Endothelial cell of umbilical vein (primary cell): Measurements from ENCODE around the gene TEX53. TPM values are rescaled to one million over a fixed set of nuclear protein-coding genes. Genes with fewer than 3 reads are reported as not detected.

Experiments used
- BruUV-seq: library from RNA; stranded (reverse); fragments of 400-500 nt; replicated peaks from 2 replicates; lab custom pipeline; 2021; lab: Mats Ljungman, UMichigan
- CTCF ChIA-PET: fragments of 300-600, 350-600 bp; sonication (Branson Sonifier 250); formaldehyde crosslinking; loops from one replicate; lab custom pipeline; 2021; ENCODE audit warnings: antibody characterized with exemption, inconsistent platforms; lab: Charles Lee
- POLR2A ChIA-PET: fragments of 300-600, 350-600 bp; sonication (Branson Sonifier 250); formaldehyde crosslinking; loops from one replicate; lab custom pipeline; 2021; ENCODE audit warnings: antibody characterized with exemption, inconsistent platforms; lab: Charles Lee
- DNase-seq: peaks from one replicate; pipeline ENCODE4 v3.0.0-alpha.2; 2011; ENCODE audit warnings: low read depth, low spot score
- FAIRE-seq: peaks from 2 replicates; lab custom pipeline; 2011; peaks lifted over from hg19 to GRCh38; lab: Jason Lieb, UNC
- H2AFZ ChIP-seq: 2 replicates; pipeline ENCODE4 v1.6.0; 2012; ENCODE audit warnings: low read depth, low read length, control low read depth, inconsistent platforms
- H3K27ac ChIP-seq: 2 replicates; pipeline ENCODE4 v1.5.1; 2011; ENCODE audit warnings: low read depth, mild to moderate bottlenecking, control low read depth, low read length, moderate library complexity; ENCODE audit not compliant: insufficient read depth
- H3K27me3 ChIP-seq, 2 experiments: 2 replicates each; pipeline versions ENCODE4 v1.6.0 to v1.6.1; 2011; ENCODE audit warnings: low read length in 2 of 2, mixed read lengths in 1 of 2; ENCODE audit not compliant: control insufficient read depth in 2 of 2, insufficient read depth in 2 of 2
- H3K36me3 ChIP-seq, 2 experiments: 2 replicates in 1 of 2; 3 replicates in 1 of 2; pipeline ENCODE4 v1.5.1; 2011; ENCODE audit warnings: low read length in 2 of 2, mild to moderate bottlenecking in 1 of 2, moderate library complexity in 1 of 2; ENCODE audit not compliant: control insufficient read depth in 2 of 2, insufficient read depth in 2 of 2; ENCODE audit errors: extremely low read depth in 1 of 2
- H3K4me1 ChIP-seq: 3 replicates; pipeline ENCODE4 v1.5.1; 2011; ENCODE audit warnings: mild to moderate bottlenecking, low read length; ENCODE audit not compliant: control insufficient read depth, insufficient read depth; ENCODE audit errors: extremely low read depth
- H3K4me2 ChIP-seq: 2 replicates; pipeline ENCODE4 v1.6.1; 2011; ENCODE audit warnings: low read length, control low read depth, mixed read lengths; ENCODE audit not compliant: insufficient read depth
- H3K4me3 ChIP-seq, 3 experiments: fragments of 200-600 bp in 1 of 3; sonication (generic), shearing (Covaris generic) in 1 of 3; replicated peaks in 1 of 3; 2 replicates each; pipeline ENCODE4 v1.5.1; 2011 to 2016; ENCODE audit warnings: control low read depth in 3 of 3, low read length in 3 of 3, mild to moderate bottlenecking in 2 of 3, inconsistent platforms in 1 of 3, low read depth in 1 of 3, moderate library complexity in 1 of 3; ENCODE audit not compliant: insufficient read depth in 1 of 3
- H3K79me2 ChIP-seq: 2 replicates; pipeline ENCODE4 v1.6.0; 2012; ENCODE audit warnings: low read length, inconsistent platforms; ENCODE audit not compliant: control insufficient read depth, insufficient read depth
- H3K9ac ChIP-seq: replicated peaks from 2 replicates; pipeline ENCODE3; 2011; ENCODE audit warnings: low read length, control low read depth; ENCODE audit not compliant: insufficient read depth; ENCODE audit errors: extremely low read depth
- H3K9me1 ChIP-seq: replicated peaks from 3 replicates; pipeline ENCODE4 v1.6.0; 2011; ENCODE audit warnings: mild to moderate bottlenecking, low read length; ENCODE audit not compliant: control insufficient read depth, insufficient read depth; ENCODE audit errors: extremely low read depth
- H3K9me3 ChIP-seq: replicated peaks from 2 replicates; pipeline ENCODE4 v1.5.1; 2012; ENCODE audit warnings: low read length, inconsistent platforms; ENCODE audit not compliant: control insufficient read depth, insufficient read depth
- H4K20me1 ChIP-seq: replicated peaks from 2 replicates; pipeline ENCODE3; 2011; ENCODE audit warnings: mild to moderate bottlenecking, low read length; ENCODE audit not compliant: control insufficient read depth, insufficient read depth; ENCODE audit errors: extremely low read depth
- CTCF ChIP-seq, 2 donors: IDR thresholded peaks; 1 replicate in 1 of 2; 2 replicates in 1 of 2; pipeline ENCODE4 v1.5.1; 2011; ENCODE audit warnings: low read length in 2 of 2, mild to moderate bottlenecking in 2 of 2, moderate library complexity in 2 of 2, control low read depth in 1 of 2, inconsistent platforms in 1 of 2, low read depth in 1 of 2; ENCODE audit not compliant: insufficient read depth in 1 of 2; ENCODE audit errors: extremely low read depth in 1 of 2
- EZH2 ChIP-seq: IDR thresholded peaks from 2 replicates; pipeline ENCODE4 v1.6.1; 2012; ENCODE audit warnings: borderline replicate concordance, low read depth, mild to moderate bottlenecking, moderate library complexity, low read length, inconsistent platforms; ENCODE audit not compliant: severe bottlenecking
- FOS ChIP-seq: IDR thresholded peaks from 2 replicates; pipeline ENCODE4 v1.6.1; 2011; ENCODE audit warnings: mild to moderate bottlenecking, low read length, moderate library complexity, borderline replicate concordance; ENCODE audit not compliant: insufficient read depth
- GATA2 ChIP-seq: IDR thresholded peaks from 2 replicates; pipeline ENCODE4 v1.7.0; 2011; ENCODE audit warnings: low read depth, mild to moderate bottlenecking, moderate library complexity, mixed read lengths, low read length; ENCODE audit not compliant: insufficient read length, insufficient read depth
- JUN ChIP-seq: IDR thresholded peaks from 2 replicates; pipeline ENCODE4 v1.6.1; 2011; ENCODE audit warnings: borderline replicate concordance, low read depth; ENCODE audit not compliant: insufficient read length, insufficient read depth
- MAX ChIP-seq: IDR thresholded peaks from 2 replicates; pipeline ENCODE4 v1.6.1; 2011; ENCODE audit not compliant: insufficient read depth, insufficient read length
- MYC ChIP-seq: IDR thresholded peaks from one replicate; pipeline ENCODE4 v1.6.1; 2011; ENCODE audit warnings: mild to moderate bottlenecking, low read depth, low read length
- POLR2A ChIP-seq: IDR thresholded peaks from 2 replicates; pipeline ENCODE4 v1.6.1; 2012; ENCODE audit warnings: low read depth, mild to moderate bottlenecking, control low read depth, low read length
- POLR2AphosphoS5 ChIP-seq: IDR thresholded peaks from 2 replicates; pipeline ENCODE4 v1.6.1; 2012; ENCODE audit warnings: low read depth, mild to moderate bottlenecking, control low read depth, low read length, moderate library complexity; ENCODE audit not compliant: insufficient read depth
- dilution Hi-C: fragments of 300-500 bp; cut with MboI; formaldehyde crosslinking; loops from one replicate; pipeline ENCODE4 v1.15.0; 2019; ENCODE audit warnings: low sequenced_read_pairs; ENCODE audit not compliant: extremely low pct_ligation_motif_present
- intact Hi-C: fragments of 100-400 bp; cut with micrococcal nuclease; formaldehyde crosslinking; loops from one replicate; pipeline ENCODE4 v1.10.0; 2022
- polyA plus RNA-seq, 4 experiments: library from polyadenylated mRNA; depleted of rRNA in 3 of 4; stranded (reverse) in 3 of 4; unstranded in 1 of 4; fragments of >200 nt; gene quantifications; 2 replicates each; pipeline versions ENCODE4 v1.2.1 to v1.2.3, GENCODE V29; 2011 to 2012; ENCODE audit warnings: missing spikeins in 1 of 4
- total RNA-seq: library from RNA; stranded (reverse); gene quantifications from 2 replicates; pipeline ENCODE4 v1.2.3, GENCODE V29; 2021

Gene TEX53
- total and polyA plus RNA-seq, 2 donors (not counting 3 experiments of a cell fraction or from before 2014, with no cell fraction given): not detected

GRCh38 chr9:114662081-114662989, 4.7 kb upstream of the TEX53 start:
- Histone ChIP-seq H3K4me3 (no peak overlapping the region), H3K27me3 (peaks cover 5 to 9% of the 10 kb centered on the region in 2 experiments), H3K27ac (no peak overlapping the region), H3K4me1 (no peaks in the 10 kb centered on the region), H3K9me1 (no peaks in the 10 kb centered on the region), H3K36me3 (no peaks in the 10 kb centered on the region), H3K9me3 (no peaks in the 10 kb centered on the region), H3K79me2 (no peaks in the 10 kb centered on the region), H2AFZ (no peak overlapping the region), H3K4me2 (no peak overlapping the region), H3K9ac (no peak overlapping the region), H4K20me1 (no peaks in the 10 kb centered on the region)
- ChIA-PET CTCF (interaction anchor here (0.6 to 4.3 kb wide), 25 partner anchors 9 to 353 kb away, joined by 3 to 43 read pairs (median 5); no protein-coding TSS in a partner anchor), POLR2A (no interaction called here)
- dilution Hi-C loops: no loop called here
- BruUV-seq: no TSS peak
- DNase-seq (peak; percentile 50), FAIRE-seq (peak; percentile 91)
- TF ChIP-seq CTCF (IDR thresholded peaks at IDR 0.05; ENCODE audit: extremely low read depth in 1 of 2, insufficient read depth in 1 of 2, low read depth in 1 of 2, low read length in 2 of 2) (peak; percentile 79 to 80), GATA2 (no peak)
- intact Hi-C loops: loop anchor here (1.0 kb wide), 7 partner anchors 15 to 861 kb away; no protein-coding TSS in a partner anchor

- Histone ChIP-seq H3K4me1 (no peaks in the 10 kb centered on the region), H3K27me3 (peaks cover 0 to 1% of the 10 kb centered on the region in 2 experiments), H3K4me2 (no peak overlapping the region), H3K9ac (no peak overlapping the region), H3K9me3 (no peaks in the 10 kb centered on the region), H3K4me3 (no peak overlapping the region), H4K20me1 (no peaks in the 10 kb centered on the region), H3K79me2 (no peaks in the 10 kb centered on the region), H3K27ac (no peak overlapping the region), H3K36me3 (no peaks in the 10 kb centered on the region), H3K9me1 (no peaks in the 10 kb centered on the region), H2AFZ (no peak overlapping the region)
- DNase-seq (no peak), FAIRE-seq (no peak)
- TF ChIP-seq EZH2 (no peak), JUN (no peak), CTCF (IDR thresholded peaks at IDR 0.05; ENCODE audit: extremely low read depth in 1 of 2, insufficient read depth in 1 of 2, low read depth in 1 of 2, low read length in 2 of 2) (no peak), MYC (no peak), FOS (no peak), POLR2A (no peak), POLR2AphosphoS5 (no peak), GATA2 (no peak), MAX (no peak)
- BruUV-seq: no TSS peak
- ChIA-PET CTCF (interaction anchor here (1.3 to 9.3 kb wide), 3 partner anchors 25 to 358 kb away, joined by 3 to 397 read pairs (median 5); no protein-coding TSS in a partner anchor), POLR2A (no interaction called here)
- intact Hi-C loops: no loop called here
- dilution Hi-C loops: no loop called here
Measured at GRCh38 chr9:114656301-114656700, 1.3 kb downstream of the TEX53 start.
